Kidney (tissue), 14 donors: ENCODE data around the gene NLRP1. TPM values are rescaled to one million over a fixed set of nuclear protein-coding genes. Genes with fewer than 3 reads are reported as not detected.

Experiments used
- DNase-seq, 5 donors: peaks; one replicate each; pipeline ENCODE4 v3.0.0-alpha.2; 2013 to 2020
- FAIRE-seq: peaks from 2 replicates; lab custom pipeline; 2012; peaks lifted over from hg19 to GRCh38; lab: Jason Lieb, UNC
- H3K27ac ChIP-seq, 2 donors: one replicate each; pipeline ENCODE4 v1.7.0; 2013; ENCODE audit warnings: low read depth in 2 of 2, low read length in 2 of 2, inconsistent platforms in 1 of 2
- H3K27me3 ChIP-seq: one replicate; pipeline ENCODE4 v1.7.1; 2013; ENCODE audit warnings: low read length, inconsistent platforms; ENCODE audit not compliant: control insufficient read depth, insufficient read depth
- H3K36me3 ChIP-seq, 3 donors: one replicate each; pipeline versions ENCODE4 v1.7.0 to v1.7.1; 2013; ENCODE audit warnings: low read length in 3 of 3, control low read depth in 1 of 3, inconsistent platforms in 1 of 3; ENCODE audit not compliant: insufficient read depth in 3 of 3, control insufficient read depth in 2 of 3
- H3K4me1 ChIP-seq, 3 donors: one replicate each; pipeline versions ENCODE4 v1.7.0 to v1.7.1; 2013; ENCODE audit warnings: low read length in 3 of 3, inconsistent platforms in 1 of 3, low read depth in 1 of 3; ENCODE audit not compliant: control insufficient read depth in 2 of 3, insufficient read depth in 2 of 3
- H3K4me3 ChIP-seq, 3 donors: one replicate each; pipeline versions ENCODE4 v1.7.0 to v1.8.1; 2013; ENCODE audit warnings: low read length in 3 of 3, control low read depth in 1 of 3, inconsistent platforms in 1 of 3
- H3K9ac ChIP-seq, 3 donors: one replicate each; pipeline versions ENCODE4 v1.7.0 to v1.7.1; 2013; ENCODE audit warnings: low read length in 3 of 3, control low read depth in 1 of 3, inconsistent platforms in 1 of 3
- H3K9me3 ChIP-seq, 3 donors: one replicate each; pipeline versions ENCODE4 v1.7.0 to v1.7.1; 2013; ENCODE audit warnings: low read length in 3 of 3, control low read depth in 1 of 3, inconsistent platforms in 1 of 3; ENCODE audit not compliant: control insufficient read depth in 2 of 3, insufficient read depth in 1 of 3
- CTCF ChIP-seq: IDR thresholded peaks from 3 replicates; pipeline ENCODE4 v1.5.1; 2012; ENCODE audit warnings: mild to moderate bottlenecking, moderate library complexity, borderline replicate concordance; ENCODE audit not compliant: insufficient read depth; ENCODE audit errors: extremely low read depth
- intact Hi-C: fragments of 100-400 bp; cut with DNase I; formaldehyde crosslinking; loops from one replicate; pipeline ENCODE4 v1.11.1; 2022
- polyA plus RNA-seq: library from polyadenylated mRNA; stranded (reverse); fragments of 350-450 nt; fragmentation: Illumina TruSeq; extraction: RNeasy Lipid Tissue Mini Kit (QIAGEN cat#74804); gene quantifications from one replicate; pipeline ENCODE4 v1.2.3, GENCODE V29; 2014; ENCODE audit warnings: low read depth, low replicate concordance; ENCODE audit not compliant: insufficient read depth
- total RNA-seq: library from RNA; stranded (reverse); fragmentation: NEBNext Ultra II Directional; extraction: Animal tissue kit (Norgen Biotek cat#: 25700); gene quantifications from one replicate; pipeline ENCODE4 v1.2.1, GENCODE V29; 2021
- donor health status: control.
- donor health status: control.
- donor health status: control.
- donor health status: control.
- donor health status: control.
- donor health status: DM: yes; HTN: yes; CAD: no.
- donor health status: Normal renal cell carcinoma (clear cell type).

Gene NLRP1
- total and polyA plus RNA-seq, 2 donors from 2014 or later, result 11.4 to 19.6 TPM

GRCh38 chr17:5464717-5465507 is 119.4 kb downstream of the NLRP1 start:
- Histone ChIP-seq H3K9ac (no peak overlapping the region), H3K27me3 (no peaks in the 10 kb centered on the region), H3K9me3 (no peaks in the 10 kb centered on the region), H3K4me3 (no peak overlapping the region), H3K4me1 (peaks cover 0 to 8% (median 0%) of the 10 kb centered on the region in 3 donors), H3K36me3 (peaks cover 0 to 6% (median 4%) of the 10 kb centered on the region in 3 donors), H3K27ac (no peak overlapping the region)
- no peak for DNase-seq
- no peak for TF ChIP-seq CTCF
- intact Hi-C loops, result no loop called here
- FAIRE-seq, result no peak

Other genes starting within 250 kb of the NLRP1 start
- gene NUP88, start 164.8 kb downstream of the NLRP1 start, total RNA-seq, result 57.9 TPM
- 55.1 TPM for gene NUP88, start 164.8 kb downstream of the NLRP1 start, polyA plus RNA-seq
- 36.1 TPM for gene RPAIN, start 164.3 kb downstream of the NLRP1 start, total RNA-seq
- gene RPAIN, start 164.3 kb downstream of the NLRP1 start, polyA plus RNA-seq, result 34.0 TPM
- 91.5 TPM for gene C1QBP, start 145.4 kb downstream of the NLRP1 start, total RNA-seq
- gene C1QBP, start 145.4 kb downstream of the NLRP1 start, polyA plus RNA-seq, result 181 TPM
- 13.2 TPM for gene DHX33, start 115.5 kb downstream of the NLRP1 start, total RNA-seq
- gene DHX33, start 115.5 kb downstream of the NLRP1 start, polyA plus RNA-seq, result 3.1 TPM
- 71.5 TPM for gene DERL2, start 98.3 kb downstream of the NLRP1 start, total RNA-seq
- gene DERL2, start 98.3 kb downstream of the NLRP1 start, polyA plus RNA-seq, result 96.0 TPM
- 17.4 TPM for gene MIS12, start 97.9 kb downstream of the NLRP1 start, total RNA-seq
- 9.6 TPM for gene MIS12, start 97.9 kb downstream of the NLRP1 start, polyA plus RNA-seq